ENCODE results near the gene RAB6A. TPM values are rescaled to one million over a fixed set of nuclear protein-coding genes. Genes with fewer than 3 reads are reported as not detected.
"Not testable (repeated sequence)": the region's sequence is repeated elsewhere in the genome, so short reads cannot be mapped to it uniquely, and the experiment has no call there.

RAB6A gene
- total RNA-seq, 4 donors from 2014 or later, result 95.5 to 124 (median 110) TPM

- Histone ChIP-seq H3K27ac (peak overlapping the region; percentile 85 to 92 (median 87)), H3K4me3 (peak overlapping the region; percentile 50 to 70 (median 68)), H3K4me1 (peaks cover 0 to 4% of the 10 kb centered on the region in 2 donors), H3K36me3 (no peaks in the 10 kb centered on the region), H3K27me3 (no peaks in the 10 kb centered on the region), H3K9me3 (no peaks in the 10 kb centered on the region)
- ATAC-seq, result peak; percentile 97 to 98
- DNase-seq, result peak; percentile 98
- in situ Hi-C loops (cut with MboI; ENCODE audit: low sequenced_read_pairs in 4 of 4) (no loop called here), intact Hi-C loops (cut with DNase I; ENCODE audit: low total_unique reads) (loop anchor here (1.0 kb wide), 2 partner anchors 9 to 18 kb away; partner anchors contain the start of gene RAB6A)
- no peak for TF ChIP-seq CTCF (IDR thresholded peaks at IDR 0.05 in 4 of 5, conservative IDR thresholded peaks at IDR 0.05 in 1 of 5)
- TF ChIP-seq POLR2A (IDR thresholded peaks at IDR 0.05), result peak; percentile 50 to 54
Measured at GRCh38 chr11:73779084-73779902, 18.4 kb upstream of the RAB6A start.

- ATAC-seq; DNase-seq; H3K4me1 ChIP-seq; H3K4me3 ChIP-seq; H3K36me3 ChIP-seq; intact Hi-C loops (cut with DNase I; ENCODE audit: low total_unique reads); H3K27me3 ChIP-seq; H3K27ac ChIP-seq; H3K9me3 ChIP-seq; in situ Hi-C loops (cut with MboI; ENCODE audit: low sequenced_read_pairs in 4 of 4): not testable (repeated sequence)
Measured at GRCh38 chr11:73770811-73771210, 9.9 kb upstream of the RAB6A start.

- no peaks in the 10 kb centered on the region for H3K27me3 ChIP-seq
- H3K4me3 ChIP-seq, result no peak overlapping the region
- H3K9me3 ChIP-seq, result no peaks in the 10 kb centered on the region
- no peaks in the 10 kb centered on the region for H3K36me3 ChIP-seq
- ATAC-seq (no peak), DNase-seq (no peak)
- in situ Hi-C loops (cut with MboI; ENCODE audit: low sequenced_read_pairs in 4 of 4), result no loop called here
- H3K4me1 ChIP-seq, result no peaks in the 10 kb centered on the region
- H3K27ac ChIP-seq, result no peak overlapping the region
- TF ChIP-seq POLR2A (IDR thresholded peaks at IDR 0.05) (no peak), CTCF (IDR thresholded peaks at IDR 0.05 in 4 of 5, conservative IDR thresholded peaks at IDR 0.05 in 1 of 5) (no peak)
- intact Hi-C loops (cut with DNase I; ENCODE audit: low total_unique reads), result no loop called here
Measured at GRCh38 chr11:73766763-73767162, 5.9 kb upstream of the RAB6A start.

- no peak for DNase-seq
- in situ Hi-C loops (cut with MboI; ENCODE audit: low sequenced_read_pairs in 4 of 4), result no loop called here
- H3K27ac ChIP-seq, result no peak overlapping the region
Measured at GRCh38 chr11:73762732-73763131, 1.9 kb upstream of the RAB6A start.

More at GRCh38 chr11:73762732-73763131, 1.9 kb upstream of the RAB6A start:
- Histone ChIP-seq H3K36me3 (no peaks in the 10 kb centered on the region), H3K27me3 (no peaks in the 10 kb centered on the region), H3K4me3 (no peak overlapping the region), H3K9me3 (no peaks in the 10 kb centered on the region), H3K4me1 (peaks cover 18 to 19% of the 10 kb centered on the region in 2 donors)
- no peak for TF ChIP-seq CTCF (IDR thresholded peaks at IDR 0.05 in 4 of 5, conservative IDR thresholded peaks at IDR 0.05 in 1 of 5)
- TF ChIP-seq POLR2A (IDR thresholded peaks at IDR 0.05), result no peak
- intact Hi-C loops (cut with DNase I; ENCODE audit: low total_unique reads), result loop anchor here (5.0 kb wide), 1 partner anchor 115 kb away; the partner anchor contains the start of genes COA4 and PAAF1
- no peak for ATAC-seq
